ENCODE data around the gene RTP1.

DNA sequence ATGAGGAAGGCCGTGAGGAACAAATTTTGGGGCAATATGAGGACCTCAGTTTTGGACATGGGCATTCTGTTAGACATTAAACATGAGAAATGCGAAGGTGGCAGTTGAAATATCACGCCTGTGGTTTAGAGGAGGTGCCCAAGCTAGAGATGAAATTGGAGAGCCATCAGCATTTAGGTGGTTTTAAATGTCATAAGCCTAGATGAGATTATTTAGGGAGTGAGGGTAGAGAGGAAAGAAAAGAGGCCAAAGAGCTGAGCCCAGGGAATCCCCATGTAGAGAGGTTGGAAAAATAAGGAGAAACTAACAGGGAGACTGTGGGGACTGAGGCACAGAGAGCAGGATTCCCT lies 14.9 kb downstream of the RTP1 start:
- TF ChIP-seq CTCF (IDR thresholded peaks at IDR 0.05) (no peak), ZFX (IDR thresholded peaks at IDR 0.05; ENCODE audit: borderline replicate concordance) (no peak)
